Renal pelvis (tissue), 4 donors: ENCODE results near the gene LHX3. TPM values are rescaled to one million over a fixed set of nuclear protein-coding genes. Genes with fewer than 3 reads are reported as not detected.

Experiments
- DNase-seq: peaks from one replicate; pipeline ENCODE4 v3.0.0-alpha.2; 2013
- polyA plus RNA-seq, 3 donors: library from polyadenylated mRNA; unstranded; fragments of 120-200 nt; gene quantifications; one replicate each; pipeline ENCODE4 v1.2.1, GENCODE V29; 2013; ENCODE audit not compliant: insufficient read length in 3 of 3

LHX3 gene
- polyA plus RNA-seq, 3 donors: not detected

GRCh38 chr9:136209232-136209631 is 4.3 kb upstream of the LHX3 start:
- no peak for DNase-seq

GRCh38 chr9:136208675-136209074 is 3.7 kb upstream of the LHX3 start:
- DNase-seq: no peak

GRCh38 chr9:136207616-136208015 is 2.7 kb upstream of the LHX3 start:
- no peak for DNase-seq

- no peak for DNase-seq
These were observed 1.8 kb upstream of the LHX3 start for GRCh38 chr9:136206602-136207275.

GRCh38 chr9:136205707-136205992 is 722 bp upstream of the LHX3 start:
- no peak for DNase-seq

GRCh38 chr9:136204145-136204805 is 653 bp downstream of the LHX3 start:
- DNase-seq: no peak

- no peak for DNase-seq
These were observed 1.4 kb downstream of the LHX3 start for GRCh38 chr9:136203408-136204144.

- no peak for DNase-seq
These were observed 2.2 kb downstream of the LHX3 start for GRCh38 chr9:136202454-136203407.

GRCh38 chr9:136201609-136202453 is 3.1 kb downstream of the LHX3 start:
- DNase-seq: no peak

GRCh38 chr9:136201174-136201573 is 3.8 kb downstream of the LHX3 start:
- DNase-seq: no peak

- DNase-seq: no peak
These were observed 4.5 kb downstream of the LHX3 start for GRCh38 chr9:136200424-136200823.

GRCh38 chr9:136199391-136200288 is 5.3 kb downstream of the LHX3 start:
- DNase-seq: no peak

GRCh38 chr9:136198605-136199083 is 6.3 kb downstream of the LHX3 start:
- DNase-seq: no peak

GRCh38 chr9:136197930-136198604 is 6.9 kb downstream of the LHX3 start:
- no peak for DNase-seq

- DNase-seq: no peak
These were observed 7.6 kb downstream of the LHX3 start for GRCh38 chr9:136197084-136197875.

GRCh38 chr9:136196404-136197083 is 8.4 kb downstream of the LHX3 start:
- no peak for DNase-seq

- DNase-seq: no peak
These were observed 10.4 kb downstream of the LHX3 start for GRCh38 chr9:136194540-136194939.

- no peak for DNase-seq
These were observed 11.0 kb downstream of the LHX3 start for GRCh38 chr9:136193891-136194279.
